ENCODE results near the gene FRAS1.
A peak's percentile ranks its signal among the peaks of the same experiment; 100 is the strongest.

Gene FRAS1

DNA sequence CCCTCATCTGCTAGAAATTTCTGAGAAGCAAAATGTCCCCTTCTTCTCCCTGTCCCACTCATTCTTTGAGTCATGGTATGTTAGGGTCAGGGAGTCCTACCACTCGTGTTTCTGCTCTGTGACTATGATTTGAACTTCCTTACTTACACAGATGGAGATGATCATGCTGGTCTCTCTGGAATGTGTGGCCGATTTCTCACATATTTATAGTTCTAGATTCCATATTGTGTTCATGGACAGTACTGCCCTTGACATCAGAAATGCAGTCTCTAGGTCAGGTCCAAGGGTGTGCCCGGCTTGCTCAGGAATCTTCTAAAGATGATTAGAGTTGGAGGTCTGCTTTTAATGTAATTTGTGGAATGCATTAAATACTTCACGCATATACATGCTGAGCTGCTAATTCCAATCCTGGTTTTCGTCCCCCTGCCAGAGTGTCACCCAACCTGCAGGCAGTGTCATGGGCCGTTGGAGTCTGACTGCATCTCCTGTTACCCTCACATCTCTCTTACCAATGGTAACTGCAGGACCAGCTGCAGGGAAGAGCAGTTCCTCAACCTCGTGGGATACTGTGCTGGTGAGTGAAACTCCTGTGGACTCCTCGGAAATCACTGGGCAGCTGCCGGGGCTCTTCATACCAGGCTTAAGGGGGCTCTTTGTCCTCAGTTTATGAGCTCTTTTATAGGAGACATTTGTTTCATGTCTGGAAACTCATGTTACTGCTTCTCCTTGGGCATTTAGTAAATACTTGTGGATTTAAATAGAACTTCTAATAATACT, 280.3 kb downstream of the FRAS1 start:
- Histone ChIP-seq H3K27ac (no peak overlapping the region), H3K4me3 (no peak overlapping the region)

DNA sequence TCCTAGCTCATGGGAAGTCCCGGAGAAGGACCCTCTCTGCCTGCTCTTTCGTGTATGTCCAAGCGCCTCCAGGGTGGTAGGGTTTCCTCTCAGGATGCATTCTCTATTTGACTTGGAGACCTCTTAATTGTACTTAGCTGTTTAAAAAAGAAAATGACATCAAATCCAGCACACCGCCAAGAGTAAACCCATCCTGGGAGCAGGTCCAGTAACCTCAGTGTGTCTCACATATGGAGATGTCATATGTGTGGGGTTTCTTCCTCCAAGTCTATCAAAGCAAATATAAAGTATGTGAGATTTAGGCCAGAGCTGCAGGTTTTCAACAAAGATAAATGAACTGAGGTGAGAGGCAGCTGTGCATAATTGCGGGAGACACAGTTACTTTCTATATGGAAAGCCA, 285.0 kb downstream of the FRAS1 start:
- no peak overlapping the region for H3K4me3 ChIP-seq
- no peak overlapping the region for H3K27ac ChIP-seq

DNA sequence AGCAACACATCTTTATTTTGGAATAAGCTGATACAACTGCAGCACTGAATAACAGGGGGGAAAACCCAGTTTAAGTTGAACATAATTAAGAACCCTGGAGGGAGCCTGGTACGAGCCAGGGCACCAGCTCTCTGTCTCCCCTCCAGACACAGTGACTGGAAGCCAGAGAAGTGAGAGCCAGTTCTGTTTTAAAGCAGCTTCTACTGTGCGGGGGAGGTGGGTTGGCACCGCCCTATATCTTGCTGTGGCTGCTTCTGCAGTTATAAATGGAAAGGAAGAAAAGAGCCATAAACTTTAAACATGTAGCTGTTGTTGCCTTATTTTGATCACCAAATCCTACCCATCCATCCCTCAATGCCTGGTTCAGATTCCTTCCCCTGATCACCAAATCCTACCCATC, 286.6 kb downstream of the FRAS1 start:
- Histone ChIP-seq H3K27ac (no peak overlapping the region), H3K4me3 (no peak overlapping the region)

DNA sequence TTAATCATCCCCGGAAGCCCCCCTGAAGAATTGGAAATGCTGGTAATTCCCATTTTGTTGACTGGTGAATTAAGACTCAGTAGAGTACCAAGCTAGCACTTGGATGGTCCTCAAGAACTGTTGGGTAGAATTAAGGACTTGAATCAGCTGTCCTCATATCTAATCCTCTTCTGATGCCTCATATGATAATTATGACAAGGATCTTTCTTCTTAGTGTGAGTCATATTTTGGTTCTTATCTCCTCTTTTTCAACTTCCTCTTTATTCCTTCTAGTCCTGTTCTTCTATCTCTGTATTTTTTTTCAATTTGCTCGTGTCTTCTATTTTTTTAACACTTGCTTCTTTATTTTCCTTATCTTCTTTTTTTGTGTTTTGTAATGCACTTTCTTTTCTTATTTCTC, 288.1 kb downstream of the FRAS1 start:
- H3K4me3 ChIP-seq = no peak overlapping the region
- no peak overlapping the region for H3K27ac ChIP-seq

GRCh38 chr4:78346222-78346621, 289.1 kb downstream of the FRAS1 start:
- Histone ChIP-seq H3K4me3 (no peak overlapping the region), H3K27ac (no peak overlapping the region)

- no peak overlapping the region for H3K27ac ChIP-seq
- no peak overlapping the region for H3K4me3 ChIP-seq
Observed at GRCh38 chr4:78347527-78347926, 290.4 kb downstream of the FRAS1 start.

DNA sequence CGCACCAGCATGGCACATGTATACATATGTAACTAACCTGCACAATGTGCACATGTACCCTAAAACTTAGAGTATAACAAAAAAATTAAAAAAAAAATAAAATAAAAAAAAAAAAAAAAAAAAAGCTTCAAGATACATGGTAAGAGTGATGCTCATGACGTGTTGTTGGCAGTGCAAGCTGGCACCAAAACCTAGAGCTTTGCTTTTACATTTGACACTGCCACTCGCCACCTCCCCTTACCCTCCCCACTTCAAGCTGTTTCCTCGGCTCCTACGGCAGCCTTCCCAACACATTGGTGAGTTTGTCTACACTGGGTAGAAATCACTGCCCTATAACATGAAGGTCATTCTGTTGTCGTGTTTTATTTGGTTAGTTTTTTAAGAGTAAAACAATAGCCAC, 296.8 kb downstream of the FRAS1 start:
- Histone ChIP-seq H3K4me3 (no peak overlapping the region), H3K27ac (no peak overlapping the region)

DNA sequence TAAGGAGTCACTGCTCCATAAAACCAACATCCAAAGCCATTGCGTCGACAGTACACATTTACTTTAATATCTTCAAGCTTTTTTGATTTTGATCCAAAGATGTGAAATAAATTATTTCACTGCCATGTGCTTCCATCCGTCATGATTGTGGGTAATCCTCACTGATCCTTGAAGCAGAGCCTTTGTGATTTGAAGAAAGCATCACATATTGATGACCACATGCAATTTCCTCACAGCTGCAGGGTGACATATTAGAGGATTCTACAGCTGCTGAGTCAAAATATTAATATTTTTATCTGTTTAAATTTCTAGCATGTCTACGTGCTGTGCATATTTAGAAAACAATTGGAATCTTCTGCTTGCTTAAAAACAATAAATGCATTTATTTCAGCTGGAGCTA, 297.7 kb downstream of the FRAS1 start:
- no peak overlapping the region for H3K27ac ChIP-seq

GRCh38 chr4:78355306-78355705, 298.2 kb downstream of the FRAS1 start:
- Histone ChIP-seq H3K27ac (no peak overlapping the region), H3K4me3 (no peak overlapping the region)

More for the DNA sequence above, 297.7 kb downstream of the FRAS1 start:
- no peak overlapping the region for H3K4me3 ChIP-seq

DNA sequence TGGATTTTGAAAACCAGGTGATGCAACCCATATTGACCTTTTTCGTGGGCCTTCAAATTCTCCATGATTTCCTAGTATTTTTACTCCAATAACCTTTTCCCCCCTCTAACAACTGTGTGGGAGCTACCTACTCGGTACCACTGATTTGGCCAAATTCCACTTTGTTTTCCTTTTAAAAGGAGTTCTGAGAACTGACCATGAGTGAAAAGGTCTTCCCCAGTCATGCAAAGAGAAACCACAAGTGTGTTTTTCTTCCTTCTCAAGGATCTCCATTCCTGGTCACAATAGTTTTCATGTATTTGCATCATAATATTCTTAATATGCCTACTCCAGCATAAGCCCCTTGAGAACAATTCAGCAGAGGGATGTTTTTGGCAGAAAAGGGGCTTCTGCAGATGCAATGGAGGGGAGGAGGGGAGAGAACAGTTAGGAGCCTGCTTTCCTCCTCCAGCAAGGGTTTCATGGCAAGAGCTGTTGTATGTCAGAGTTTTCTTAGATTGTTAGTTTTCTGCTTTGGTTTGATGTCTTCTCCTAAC, 299.2 kb downstream of the FRAS1 start:
- no peak overlapping the region for H3K27ac ChIP-seq
- H3K4me3 ChIP-seq = no peak overlapping the region

- no peak overlapping the region for H3K27ac ChIP-seq
Observed at GRCh38 chr4:78357122-78357521, 300.0 kb downstream of the FRAS1 start.

GRCh38 chr4:78360466-78360865, 303.3 kb downstream of the FRAS1 start:
- Histone ChIP-seq H3K27ac (no peak overlapping the region), H3K4me3 (no peak overlapping the region)

More at GRCh38 chr4:78357122-78357521, 300.0 kb downstream of the FRAS1 start:
- no peak overlapping the region for H3K4me3 ChIP-seq

DNA sequence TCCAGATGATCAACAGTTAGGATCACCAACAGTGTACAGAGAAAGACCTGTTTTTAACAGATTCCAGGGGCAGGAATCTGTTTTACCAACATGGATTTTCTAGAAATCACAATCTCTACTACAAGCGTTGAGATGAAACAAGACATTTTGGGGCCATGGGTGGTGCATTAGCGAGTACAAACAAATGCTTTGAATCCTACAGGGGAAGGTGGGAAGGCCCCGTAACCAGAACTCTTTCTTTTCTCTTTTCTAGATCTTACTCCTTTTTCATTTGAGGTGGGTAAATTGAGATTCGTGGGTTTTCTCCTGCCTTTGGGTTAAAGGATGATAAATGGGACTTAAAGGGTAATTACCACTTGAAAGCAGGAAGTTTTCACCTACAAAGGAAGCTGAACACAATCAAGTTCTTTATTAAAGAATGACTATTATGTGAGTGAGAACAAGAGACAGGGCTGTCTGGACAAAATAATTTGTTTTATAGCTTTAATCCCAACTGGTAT, 304.5 kb downstream of the FRAS1 start:
- Histone ChIP-seq H3K27ac (no peak overlapping the region), H3K4me3 (no peak overlapping the region)

GRCh38 chr4:78362310-78362709, 305.2 kb downstream of the FRAS1 start:
- no peak overlapping the region for H3K4me3 ChIP-seq
- no peak overlapping the region for H3K27ac ChIP-seq

DNA sequence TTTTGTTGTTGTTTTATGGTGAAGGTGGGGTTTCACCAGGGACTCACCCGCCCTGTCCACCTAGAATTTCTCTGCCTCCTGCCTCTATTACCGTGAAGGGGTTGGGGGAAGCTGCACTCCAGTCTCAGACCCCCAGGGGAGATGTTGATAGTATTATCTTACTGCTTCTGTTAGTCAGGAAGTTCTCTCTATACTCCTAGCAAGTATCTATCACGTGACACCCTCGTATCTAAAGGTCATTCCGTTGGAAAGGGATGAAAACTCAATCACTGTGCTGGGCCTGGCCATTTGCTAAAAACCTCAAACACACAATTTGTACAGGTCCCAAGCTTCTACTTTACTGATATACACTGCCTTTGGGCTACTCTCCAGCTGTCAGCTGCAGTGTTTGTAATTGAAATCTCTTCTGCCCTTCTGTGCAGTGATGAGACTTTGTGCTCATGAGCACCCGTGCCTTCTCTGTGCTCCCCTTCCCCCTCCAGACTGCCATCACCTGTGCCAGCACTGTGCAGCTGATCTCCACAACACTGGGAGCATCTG, 306.0 kb downstream of the FRAS1 start:
- H3K4me3 ChIP-seq = no peak overlapping the region
- no peak overlapping the region for H3K27ac ChIP-seq

DNA sequence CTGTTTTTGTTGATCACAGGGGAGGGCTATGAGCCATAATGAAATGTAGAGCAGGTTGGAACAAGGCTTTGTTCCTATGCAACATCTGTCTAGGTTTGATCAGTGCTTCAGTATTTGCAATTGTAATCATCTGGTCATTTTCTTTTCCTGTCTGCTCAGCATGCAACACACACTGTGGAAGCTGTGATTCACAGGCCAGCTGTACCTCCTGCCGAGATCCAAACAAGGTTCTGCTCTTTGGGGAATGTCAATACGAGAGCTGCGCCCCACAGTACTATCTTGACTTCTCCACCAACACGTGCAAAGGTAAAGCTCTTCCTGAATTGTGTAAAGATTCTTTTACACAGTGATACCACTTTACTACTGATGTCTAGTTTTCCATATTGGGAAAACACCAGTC, 312.6 kb downstream of the FRAS1 start:
- Histone ChIP-seq H3K27ac (no peak overlapping the region), H3K4me3 (no peak overlapping the region)

DNA sequence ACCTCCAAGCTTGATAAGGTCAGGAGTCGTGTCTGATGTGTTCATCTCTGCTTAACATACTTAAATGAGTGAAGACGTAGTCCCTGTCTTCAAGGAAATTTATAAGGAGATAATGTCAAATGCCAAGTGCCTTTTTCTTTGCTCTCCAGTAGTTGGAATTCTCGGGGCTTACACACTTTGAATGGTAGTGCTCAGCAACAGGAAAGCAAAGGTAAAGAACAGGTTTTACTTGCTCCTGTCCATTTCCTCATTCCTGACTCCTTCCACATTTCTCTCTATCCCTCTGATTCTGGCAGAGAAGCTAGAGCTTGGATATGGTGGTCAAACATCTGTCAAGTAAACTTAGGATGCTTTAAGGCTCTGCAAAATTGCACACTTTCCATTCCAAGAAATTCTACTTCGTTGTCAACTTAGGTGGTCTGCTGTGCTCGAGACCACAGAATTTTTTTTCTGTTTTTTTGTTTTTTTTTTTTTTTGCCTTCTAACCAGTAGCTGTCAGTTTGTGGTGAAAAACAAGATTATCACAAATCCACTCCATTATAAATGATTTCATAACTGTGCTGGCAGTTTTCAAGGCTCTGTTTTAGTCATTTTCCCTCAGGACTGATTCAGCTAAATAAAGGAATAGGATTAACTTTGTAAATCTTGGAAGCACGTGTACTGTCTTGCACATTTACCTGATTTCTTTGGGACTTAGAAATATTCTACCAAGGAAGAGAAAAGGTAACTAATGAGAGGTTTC, 313.7 kb downstream of the FRAS1 start:
- peak overlapping the region in 1 of 21 experiments; percentile 1 for H3K27ac ChIP-seq
- no peak overlapping the region for H3K4me3 ChIP-seq

- H3K27ac ChIP-seq = no peak overlapping the region
- no peak overlapping the region for H3K4me3 ChIP-seq
Observed at GRCh38 chr4:78372355-78372988, 315.3 kb downstream of the FRAS1 start.

- Histone ChIP-seq H3K4me3 (no peak overlapping the region), H3K27ac (no peak overlapping the region)
Observed at GRCh38 chr4:78377555-78377954, 320.4 kb downstream of the FRAS1 start.

- Histone ChIP-seq H3K27ac (no peak overlapping the region), H3K4me3 (no peak overlapping the region)
Observed at GRCh38 chr4:78379040-78379439, 321.9 kb downstream of the FRAS1 start.
